GM18520 (cell line): ENCODE results near the gene RALGAPA2.
"Not testable (repeated sequence)": the region's sequence is repeated elsewhere in the genome, so short reads cannot be mapped to it uniquely, and the experiment has no call there.

Source experiments
- ATAC-seq: cut with Tn5 transposase; IDR thresholded peaks from one replicate; pipeline ENCODE4 v1.9.1; 2021; ENCODE audit not compliant: unreplicated experiment

The RALGAPA2 gene

DNA sequence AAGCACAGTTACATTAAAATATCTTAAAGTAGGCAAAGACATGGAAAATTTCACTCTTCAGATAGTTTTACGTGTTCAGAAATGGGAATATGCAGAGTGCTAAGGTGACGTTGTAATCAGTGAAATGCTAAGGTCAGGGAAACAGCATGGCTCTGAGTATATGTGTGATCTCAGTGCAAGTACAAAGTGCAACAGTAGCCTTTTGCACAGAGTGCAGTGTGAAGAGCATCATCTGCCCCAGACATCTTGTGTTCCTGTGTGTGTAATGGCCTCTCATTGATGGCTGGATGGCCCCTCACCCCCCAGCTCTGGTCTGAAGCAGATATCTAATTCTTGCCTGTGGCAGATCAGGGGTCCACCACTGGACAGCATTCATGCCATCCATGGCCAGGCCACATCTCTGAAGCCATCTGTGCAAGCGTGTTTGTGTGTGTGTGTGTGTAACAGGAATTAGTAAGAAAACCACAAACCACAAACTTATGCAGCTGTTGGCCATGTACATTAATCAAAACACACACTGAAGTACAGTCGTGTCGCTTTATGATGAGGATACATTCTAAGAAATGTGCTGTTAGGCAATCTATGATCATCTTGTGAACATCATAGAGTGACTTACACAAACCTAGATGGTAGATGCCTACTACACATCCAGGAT, 165.1 kb downstream of the RALGAPA2 start:
- ATAC-seq = no peak

DNA sequence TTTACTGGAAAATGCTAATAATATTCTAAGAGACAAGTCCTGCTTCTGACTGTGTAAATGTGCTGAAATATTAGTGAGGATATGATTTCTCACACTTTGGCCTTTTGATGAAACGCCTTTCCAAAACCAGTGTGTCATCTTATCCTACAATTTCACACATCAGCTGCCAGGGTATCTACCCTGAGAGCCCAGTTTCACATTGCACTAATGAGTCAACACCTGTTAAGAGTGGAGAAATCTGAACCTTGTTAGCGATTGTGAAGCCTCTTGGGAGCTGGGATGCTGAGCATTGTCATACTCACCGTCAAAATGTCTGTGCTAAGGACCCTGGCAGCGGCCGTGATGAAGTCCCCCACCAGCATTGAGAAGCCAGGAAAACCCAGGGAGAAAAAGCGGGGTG, 166.0 kb downstream of the RALGAPA2 start:
- ATAC-seq = no peak

DNA sequence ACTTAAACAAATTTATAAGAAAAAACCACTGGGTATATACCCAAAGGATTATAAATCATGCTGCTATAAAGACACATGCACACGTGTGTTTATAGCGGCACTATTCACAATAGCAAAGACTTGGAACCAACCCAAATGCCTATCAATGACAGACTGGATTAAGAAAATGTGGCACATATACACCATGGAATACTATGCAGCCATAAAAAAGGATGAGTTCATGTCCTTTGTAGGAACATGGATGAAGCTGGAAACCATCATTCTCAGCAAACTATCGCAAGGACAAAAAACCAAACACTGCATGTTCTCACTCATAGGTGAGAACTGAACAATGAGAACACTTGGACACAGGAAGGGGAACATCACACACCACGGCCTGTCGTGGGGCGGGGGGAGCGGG, 169.1 kb downstream of the RALGAPA2 start:
- not testable (repeated sequence) for ATAC-seq

DNA sequence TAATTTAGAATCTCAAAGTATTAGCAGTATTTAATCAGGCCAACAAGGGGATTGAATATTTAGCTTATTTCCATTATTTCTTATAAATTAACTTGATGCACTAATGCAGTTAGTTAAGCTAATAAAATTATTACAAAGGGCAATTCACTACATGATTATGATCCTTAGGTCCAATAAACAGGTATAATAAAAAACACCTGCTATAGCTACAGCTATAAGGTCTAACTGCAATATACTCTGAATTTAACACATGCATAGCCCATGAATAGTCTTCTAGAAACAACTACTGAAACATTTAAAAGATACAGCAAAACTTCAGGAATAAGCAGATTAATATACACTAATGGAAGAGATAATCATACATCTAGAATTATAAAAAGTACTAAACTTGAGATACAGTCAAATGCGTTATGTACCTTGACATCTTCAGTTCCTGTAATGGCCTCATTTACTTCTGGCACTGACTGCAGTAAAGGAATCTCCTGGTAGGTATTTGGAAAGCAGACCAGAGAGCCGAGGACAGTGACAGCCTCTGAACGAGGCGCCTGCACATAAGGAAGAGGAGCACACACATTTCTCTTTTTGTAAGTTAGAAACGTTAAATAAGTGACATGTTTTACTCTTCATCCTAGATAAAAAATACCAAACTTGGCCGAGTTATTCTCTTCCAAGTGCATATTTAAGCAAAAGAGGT, 176.1 kb downstream of the RALGAPA2 start:
- no peak for ATAC-seq

DNA sequence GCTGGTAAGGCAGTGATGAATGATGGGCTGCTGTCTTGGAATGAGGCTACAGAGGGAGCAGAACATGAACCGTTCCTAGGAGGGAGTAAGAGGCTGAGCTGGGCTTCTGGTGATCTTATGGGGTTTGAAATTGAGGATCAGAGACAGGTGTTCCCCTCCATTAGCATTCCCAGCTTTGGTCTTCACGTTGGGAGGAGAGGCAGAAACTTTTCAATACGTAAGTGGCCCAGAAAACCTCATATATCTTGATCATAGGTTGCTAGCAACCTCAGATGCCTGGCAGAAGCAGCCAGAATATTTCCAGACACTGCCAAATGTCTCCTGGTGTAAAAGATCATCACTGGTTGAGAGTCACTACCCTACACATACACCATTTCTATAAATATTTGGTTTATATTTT, 177.4 kb downstream of the RALGAPA2 start:
- no peak for ATAC-seq

DNA sequence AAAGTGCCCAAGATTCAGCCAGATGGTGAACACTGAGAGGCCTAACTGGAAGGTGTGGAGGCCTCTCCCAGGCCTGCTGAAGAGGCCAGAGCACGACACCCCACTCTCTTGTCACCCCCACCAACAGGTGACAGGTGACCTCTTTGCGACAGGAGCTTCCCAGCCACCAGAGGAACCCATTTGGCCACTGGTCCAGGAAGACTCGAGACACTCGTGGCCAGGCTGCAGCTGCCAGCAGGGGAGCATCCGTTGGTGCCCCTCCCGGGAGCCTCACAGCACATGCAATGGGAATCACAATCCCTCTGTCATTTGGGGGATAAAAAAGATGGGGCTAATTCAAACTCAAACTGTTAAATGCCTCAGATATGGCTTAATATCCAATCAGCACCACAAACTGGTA, 181.2 kb downstream of the RALGAPA2 start:
- ATAC-seq = no peak

DNA sequence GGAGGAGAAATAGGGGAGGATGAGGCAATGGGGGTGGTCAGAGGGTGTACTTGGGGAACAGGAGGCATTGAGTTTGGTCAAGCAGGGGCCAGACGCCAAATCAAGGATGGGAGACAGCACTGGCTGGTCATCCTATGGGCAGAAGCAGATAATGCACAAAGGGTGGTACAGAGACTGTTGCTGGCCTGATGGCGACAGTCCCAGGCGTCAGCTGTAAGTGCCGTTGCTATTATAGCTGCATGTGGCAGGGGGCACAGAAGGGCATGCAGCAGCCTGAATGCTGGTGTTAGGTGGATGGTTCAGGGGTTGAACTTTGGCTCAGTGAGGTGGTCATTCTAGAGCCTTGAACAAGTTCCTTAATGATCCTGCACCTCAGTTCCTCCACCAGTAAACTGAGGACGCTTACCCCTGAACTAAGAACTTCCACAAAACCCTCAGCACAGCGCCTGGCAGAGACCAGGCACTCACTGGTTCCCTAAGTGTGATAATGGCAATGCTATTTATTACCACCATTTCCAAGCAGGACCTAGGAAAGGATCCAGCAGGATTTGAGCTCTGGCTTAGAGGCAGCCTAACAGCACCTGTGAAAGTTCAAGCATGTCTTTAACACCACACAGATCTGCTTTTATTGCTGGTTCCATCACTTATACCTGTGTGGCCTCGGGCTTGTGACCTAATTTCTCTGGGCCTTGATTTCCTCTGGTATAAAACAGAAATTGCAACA, 181.9 kb downstream of the RALGAPA2 start:
- no peak for ATAC-seq

DNA sequence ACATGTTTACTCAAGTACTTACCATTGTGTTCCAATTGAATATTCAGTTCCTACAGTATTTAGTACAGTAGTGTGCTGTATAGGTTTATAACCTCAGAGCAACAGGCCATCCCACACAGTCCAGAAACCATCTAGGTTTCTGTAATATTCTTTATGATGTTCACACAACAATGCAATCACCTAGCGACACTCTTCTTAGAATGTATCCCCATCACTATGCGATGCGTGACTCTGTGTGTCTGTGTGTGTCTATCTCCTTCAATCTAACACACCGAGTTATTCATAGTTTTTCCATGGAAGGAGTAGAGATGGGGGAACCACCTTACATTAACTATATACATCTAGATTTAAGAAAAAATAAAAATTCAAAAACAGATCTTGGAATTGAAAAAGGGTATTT, 182.8 kb downstream of the RALGAPA2 start:
- ATAC-seq = no peak

DNA sequence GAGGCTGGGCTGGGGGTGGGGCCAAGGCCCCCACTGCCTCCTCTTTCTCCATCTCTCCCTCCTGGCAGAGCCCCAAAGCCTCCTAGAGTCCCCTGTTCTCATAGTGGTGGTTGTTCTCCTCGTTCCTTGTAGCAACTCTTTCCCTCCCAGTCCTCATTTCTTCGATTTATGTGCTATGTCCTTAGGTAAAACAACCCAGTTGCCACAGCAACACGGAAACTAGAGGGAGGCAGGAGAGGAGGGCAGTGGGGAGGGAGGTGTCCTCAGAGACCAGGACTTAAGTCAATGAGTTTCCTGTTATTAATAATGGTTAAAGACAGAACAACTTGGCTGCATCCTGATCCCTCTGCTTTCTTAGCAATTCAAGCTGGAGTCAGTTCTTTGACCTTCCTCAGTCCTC, 183.6 kb downstream of the RALGAPA2 start:
- ATAC-seq = no peak

DNA sequence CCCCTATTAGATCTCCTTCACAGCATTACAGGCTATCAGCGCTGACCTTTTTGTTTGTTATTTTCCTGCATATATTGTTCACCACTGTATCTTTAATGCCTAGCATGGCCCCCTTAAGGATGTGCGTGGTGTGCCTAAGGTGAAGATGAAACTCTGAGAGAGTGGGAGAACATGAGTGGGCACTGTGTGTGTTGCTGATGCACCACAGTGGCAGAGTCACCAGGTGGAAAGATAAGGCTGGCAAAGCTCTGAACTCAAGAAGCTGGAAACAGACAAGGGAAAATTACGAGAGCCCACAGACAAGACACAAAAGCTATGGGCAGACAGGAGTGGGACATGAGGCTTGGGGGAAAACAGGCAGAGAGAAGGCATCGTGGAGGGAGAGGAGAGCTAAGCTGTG, 184.8 kb downstream of the RALGAPA2 start:
- no peak for ATAC-seq

DNA sequence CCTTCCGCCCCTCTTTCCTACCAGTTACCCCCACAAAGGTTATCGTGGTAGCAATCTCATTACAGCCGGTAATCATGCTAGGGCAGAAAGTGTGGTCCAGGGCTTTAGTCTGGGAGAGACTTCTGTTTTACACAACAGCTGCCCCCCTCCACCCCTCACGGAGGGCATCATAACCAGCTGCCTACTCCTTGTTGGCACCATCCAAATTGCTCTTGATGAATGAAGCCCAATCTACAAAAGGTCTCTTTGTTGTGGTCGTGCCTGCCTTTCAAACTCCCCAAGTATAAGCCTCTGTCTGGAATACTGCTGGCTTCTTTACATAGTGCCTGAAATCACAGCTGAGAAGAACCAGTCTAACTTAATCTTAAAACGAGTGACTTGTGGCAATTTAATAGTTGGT, 186.7 kb downstream of the RALGAPA2 start:
- no peak for ATAC-seq

DNA sequence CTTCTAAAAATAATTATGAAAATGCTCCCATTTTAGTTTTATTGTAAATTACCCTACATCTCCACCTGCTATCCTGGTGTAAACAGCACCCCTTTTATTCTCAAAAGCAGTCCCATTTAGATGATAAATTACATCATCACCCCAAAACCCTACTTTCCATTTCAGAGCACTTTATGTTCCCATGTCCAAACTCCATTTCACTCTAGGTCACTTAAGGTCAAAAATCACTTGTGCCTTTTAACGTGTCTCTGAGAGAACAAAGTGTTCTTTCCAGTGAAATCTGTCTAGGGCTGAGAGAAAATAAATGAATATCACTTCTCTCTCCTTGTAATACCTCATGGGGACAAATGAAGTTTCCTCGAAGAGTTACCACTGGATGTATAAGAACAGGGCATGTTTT, 187.2 kb downstream of the RALGAPA2 start:
- ATAC-seq = no peak

DNA sequence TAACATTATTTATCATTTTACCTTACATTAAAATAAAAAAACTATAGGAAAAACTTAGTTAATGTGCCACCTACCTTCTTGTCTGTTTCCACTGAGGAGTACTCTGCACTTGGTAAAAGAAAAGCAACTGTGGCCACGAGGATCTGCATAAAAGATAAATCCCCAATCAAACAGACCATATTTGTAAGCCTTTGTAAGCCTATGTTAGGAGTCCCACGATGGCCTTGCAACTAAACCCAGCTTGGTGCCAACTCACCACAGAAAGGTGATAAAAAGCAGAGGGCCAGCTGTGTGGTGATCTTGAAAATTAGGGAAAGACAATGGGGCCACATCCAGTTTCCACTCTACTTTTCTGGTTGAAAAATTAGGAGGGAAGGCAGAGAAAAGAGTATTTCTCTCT, 187.7 kb downstream of the RALGAPA2 start:
- ATAC-seq = no peak

DNA sequence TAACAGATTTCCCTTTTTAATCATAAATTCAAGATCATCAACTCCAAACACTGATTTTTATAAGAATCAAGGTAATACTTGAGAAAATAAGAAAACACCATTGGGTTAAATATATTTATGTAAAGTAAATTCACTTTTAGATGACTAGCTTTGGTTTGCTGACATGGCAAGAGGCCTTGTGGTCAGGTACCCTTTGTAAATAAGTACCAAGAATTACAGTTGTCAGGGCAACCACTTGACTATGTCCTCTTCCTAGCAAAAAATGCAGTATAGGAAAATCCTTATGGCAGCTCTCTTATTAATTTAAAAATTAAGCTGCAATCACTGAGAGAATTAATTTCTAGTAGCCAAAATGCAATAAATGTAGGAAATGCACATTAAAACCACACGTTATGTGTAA, 190.7 kb downstream of the RALGAPA2 start:
- no peak for ATAC-seq

DNA sequence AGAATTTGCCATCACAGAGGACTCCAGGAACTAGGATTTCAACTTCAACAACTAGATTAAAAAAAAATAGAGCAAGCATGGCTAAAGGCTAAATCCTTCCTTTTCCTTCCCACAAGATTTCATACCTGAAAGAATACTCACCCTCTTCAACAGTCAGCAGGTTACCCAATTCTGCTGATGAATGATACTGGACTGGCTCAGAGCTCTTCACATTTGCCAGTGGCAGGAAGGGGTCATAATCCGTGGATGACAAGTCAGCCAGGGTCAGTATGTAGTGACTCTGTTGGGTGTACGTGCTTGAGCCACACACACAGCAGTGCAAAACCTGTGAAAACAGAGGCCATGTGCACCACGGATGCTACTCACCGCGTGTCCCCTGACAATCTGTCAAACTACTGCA, 191.7 kb downstream of the RALGAPA2 start:
- no peak for ATAC-seq

DNA sequence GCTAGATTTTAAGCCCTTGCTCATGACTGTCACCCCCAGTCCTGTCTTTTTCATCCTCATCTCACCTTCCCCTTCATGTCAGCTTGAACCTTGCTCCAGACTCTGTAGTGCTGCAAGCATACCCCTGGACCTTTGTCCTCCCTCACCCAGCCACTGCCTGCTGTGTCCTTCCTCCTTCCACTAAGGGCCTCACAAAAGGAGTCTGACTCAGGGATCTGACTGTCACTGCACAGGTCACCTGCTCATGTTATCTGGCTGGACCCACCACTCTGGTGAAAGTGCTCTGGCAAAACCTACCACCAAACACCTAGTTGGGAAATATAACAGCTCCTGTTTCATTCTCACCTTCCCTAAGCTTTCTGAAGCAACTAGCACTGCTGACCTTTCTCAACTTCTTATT, 193.2 kb downstream of the RALGAPA2 start:
- no peak for ATAC-seq

DNA sequence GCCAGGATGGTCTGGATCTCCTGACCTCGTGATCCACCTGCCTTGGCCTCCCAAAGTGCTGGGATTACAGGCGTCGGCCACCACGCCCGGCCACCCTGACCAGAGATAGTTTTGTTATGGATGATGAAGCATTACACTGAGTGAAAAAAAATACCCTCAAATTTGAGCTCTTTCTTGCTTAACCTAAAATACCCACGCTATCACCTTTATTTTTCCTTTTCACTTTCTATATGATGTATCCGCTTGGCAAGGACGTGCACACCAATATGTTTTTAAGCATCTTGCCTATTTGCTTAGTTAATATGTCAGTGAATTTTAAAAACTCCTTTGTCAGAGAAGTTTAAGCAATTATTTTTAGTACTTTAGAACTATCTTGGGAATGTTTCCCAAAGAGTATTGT, 194.2 kb downstream of the RALGAPA2 start:
- ATAC-seq = no peak

DNA sequence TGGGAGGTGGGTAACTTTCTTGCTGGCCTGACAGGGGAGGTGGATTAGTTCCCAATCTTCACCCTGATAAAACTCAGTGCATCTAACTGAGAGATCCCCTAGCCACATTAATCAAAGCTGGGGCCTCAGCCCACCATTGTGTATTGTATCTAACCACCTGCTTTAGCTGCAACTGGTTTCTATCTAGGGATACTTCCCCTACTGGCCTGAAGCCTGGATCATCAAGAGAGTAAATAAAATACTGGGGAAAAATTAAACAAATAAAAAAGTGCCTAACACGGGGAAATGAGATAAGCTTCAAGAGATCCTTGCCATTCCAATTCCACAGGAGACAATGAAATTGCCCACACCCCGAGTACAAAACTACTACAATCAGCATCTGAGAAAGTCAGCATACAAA, 195.1 kb downstream of the RALGAPA2 start:
- no peak for ATAC-seq

DNA sequence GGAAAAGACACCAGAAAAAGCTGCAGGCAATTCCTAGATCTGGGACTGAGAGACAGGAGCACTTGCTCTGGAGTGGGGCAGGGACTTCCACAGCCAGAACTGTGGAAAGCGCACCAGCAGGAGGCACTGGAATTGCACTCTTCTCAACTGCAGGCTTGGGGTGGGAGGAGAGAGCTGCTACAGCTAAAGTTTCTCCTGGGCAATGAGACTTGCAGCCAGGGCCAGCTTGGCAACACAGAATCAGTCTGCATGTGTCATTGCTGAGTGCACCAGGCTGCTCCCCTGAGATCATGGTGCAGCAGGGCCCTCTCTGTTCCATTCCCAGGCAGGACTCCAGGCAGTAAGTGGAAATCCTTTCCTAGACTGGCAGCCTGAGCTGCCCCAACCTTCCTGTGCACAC, 198.7 kb downstream of the RALGAPA2 start:
- ATAC-seq = no peak

DNA sequence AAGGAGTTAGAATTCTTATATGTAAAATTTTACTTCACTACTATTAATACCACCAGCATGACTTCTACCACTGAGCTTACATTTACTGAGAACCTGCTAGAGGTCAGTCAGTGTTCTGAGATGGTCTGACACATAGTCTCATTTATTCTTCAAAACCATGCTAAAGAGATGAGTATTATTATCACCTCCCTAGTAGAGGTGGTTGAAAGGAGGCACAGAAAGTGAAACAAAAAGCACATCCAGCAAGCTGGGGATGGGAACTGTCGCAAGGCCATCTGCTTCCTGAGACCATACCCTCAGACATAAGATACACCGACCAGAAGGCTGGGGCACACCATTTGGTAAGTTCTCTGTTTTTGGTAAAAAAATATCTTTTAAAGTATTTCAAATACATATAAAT, 206.9 kb downstream of the RALGAPA2 start:
- peak; percentile 62 for ATAC-seq

DNA sequence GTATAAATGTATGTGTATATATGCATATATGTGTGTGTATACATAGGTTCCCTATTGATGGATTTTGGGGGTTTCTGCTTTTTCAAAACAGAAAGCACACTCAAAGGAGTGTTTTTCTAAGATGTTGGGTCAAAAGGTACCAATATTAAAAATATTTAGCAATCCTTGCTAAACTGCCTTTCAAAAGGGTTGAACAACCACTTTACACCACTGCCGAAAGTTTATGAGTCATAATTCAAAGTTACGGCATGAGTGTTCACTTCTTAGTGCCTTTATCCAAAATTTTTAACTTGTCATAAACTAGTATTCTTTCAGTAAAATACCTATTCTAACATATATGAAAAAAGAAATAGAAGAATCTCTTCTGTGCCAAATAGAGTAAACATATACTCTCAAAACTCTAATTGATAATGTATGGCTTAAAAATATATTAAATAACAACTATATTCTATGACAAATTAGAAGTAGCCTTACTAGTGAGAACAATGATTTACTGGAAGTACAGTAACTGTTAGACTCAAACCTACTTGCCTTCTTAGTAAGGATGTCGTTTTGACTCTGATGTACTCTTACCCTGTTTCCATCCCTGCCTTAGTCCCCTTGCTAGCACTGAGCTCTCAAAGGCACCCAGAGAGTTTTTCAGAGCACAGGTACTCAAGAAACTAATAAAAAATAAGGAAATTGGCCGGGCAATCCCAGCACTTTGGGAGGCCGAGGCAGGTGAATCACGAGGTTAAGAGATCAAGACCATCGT, 208.5 kb downstream of the RALGAPA2 start:
- no peak for ATAC-seq

DNA sequence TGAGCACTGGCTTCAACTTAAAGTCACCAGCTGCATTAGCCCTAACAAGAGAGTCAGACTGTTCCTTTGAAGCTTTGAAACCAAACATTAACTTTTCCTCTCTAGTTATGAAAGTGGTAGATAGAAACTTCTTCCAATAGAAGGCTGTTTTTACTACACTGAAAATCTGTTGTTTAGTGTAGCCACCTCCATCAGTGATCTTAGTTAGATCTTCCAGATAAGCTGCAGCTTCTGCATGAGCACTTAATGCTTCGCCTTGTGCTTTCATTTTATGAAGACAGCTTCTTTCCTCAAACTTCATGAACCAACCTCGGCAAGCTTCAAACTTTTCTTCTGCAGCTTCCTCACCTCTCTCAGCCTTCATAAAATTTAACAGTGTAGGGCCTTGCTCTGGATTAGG, 211.3 kb downstream of the RALGAPA2 start:
- no peak for ATAC-seq
